Activated CD8-positive, alpha-beta memory T cell treated with anti-CD3 and anti-CD28 coated beads for 1 hour (primary cell): Measurements from ENCODE around the gene MRPL43.

Experiments
- DNase-seq, 2 donors: peaks; one replicate each; pipeline ENCODE4 v3.0.0-alpha.2; 2020; ENCODE audit warnings: low read depth in 1 of 2; ENCODE audit errors: extremely low read depth in 1 of 2

Gene MRPL43

DNA sequence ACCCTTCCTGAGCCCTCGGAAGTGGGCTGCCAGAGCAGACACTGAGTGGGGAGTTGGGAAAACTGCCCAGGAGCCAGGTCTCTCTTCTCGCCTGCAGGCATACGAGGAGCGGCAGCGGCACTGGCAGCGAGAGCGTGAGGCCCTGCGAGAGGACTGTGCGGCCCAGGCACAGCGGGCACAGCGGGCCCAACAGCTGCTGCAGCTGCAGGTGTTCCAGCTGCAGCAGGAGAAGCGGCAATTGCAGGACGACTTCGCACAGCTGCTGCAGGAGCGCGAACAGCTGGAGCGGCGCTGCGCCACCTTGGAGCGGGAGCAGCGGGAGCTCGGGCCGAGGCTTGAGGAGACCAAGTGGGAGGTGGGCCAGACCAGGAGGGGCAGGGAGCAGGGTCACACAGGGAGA is 18.1 kb upstream of the MRPL43 start:
- DNase-seq, result no peak

DNA sequence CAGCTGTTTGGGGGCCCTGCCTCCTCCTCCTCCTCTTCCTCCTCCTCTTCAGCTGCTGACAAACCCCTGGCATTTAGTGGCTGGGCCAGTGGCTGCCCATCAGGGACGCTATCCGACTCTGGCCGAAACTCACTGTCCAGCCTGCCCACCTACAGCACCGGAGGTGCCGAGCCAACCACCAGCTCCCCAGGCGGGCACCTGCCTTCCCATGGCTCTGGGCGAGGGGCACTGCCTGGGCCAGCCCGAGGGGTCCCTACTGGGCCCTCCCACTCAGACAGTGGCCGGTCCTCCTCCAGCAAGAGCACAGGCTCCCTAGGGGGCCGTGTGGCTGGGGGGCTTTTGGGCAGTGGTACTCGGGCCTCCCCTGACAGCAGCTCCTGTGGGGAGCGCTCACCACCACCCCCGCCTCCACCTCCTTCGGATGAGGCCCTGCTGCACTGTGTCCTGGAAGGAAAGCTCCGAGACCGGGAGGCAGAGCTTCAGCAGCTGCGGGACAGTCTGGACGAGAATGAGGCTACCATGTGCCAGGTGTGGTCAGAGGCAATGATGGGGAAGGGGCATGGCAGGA is 16.4 kb upstream of the MRPL43 start:
- DNase-seq, result no peak

DNA sequence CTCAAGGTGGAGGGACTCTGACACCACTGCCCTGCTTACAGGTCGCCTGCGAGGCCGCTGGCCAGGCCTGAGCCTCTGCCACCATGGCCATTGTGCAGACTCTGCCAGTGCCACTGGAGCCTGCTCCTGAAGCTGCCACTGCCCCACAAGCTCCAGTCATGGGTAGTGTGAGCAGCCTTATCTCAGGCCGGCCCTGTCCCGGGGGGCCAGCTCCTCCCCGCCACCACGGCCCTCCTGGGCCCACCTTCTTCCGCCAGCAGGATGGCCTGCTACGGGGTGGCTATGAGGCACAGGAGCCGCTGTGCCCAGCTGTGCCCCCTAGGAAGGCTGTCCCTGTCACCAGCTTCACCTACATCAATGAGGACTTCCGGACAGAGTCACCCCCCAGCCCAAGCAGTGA is 15.2 kb upstream of the MRPL43 start:
- no peak for DNase-seq

DNA sequence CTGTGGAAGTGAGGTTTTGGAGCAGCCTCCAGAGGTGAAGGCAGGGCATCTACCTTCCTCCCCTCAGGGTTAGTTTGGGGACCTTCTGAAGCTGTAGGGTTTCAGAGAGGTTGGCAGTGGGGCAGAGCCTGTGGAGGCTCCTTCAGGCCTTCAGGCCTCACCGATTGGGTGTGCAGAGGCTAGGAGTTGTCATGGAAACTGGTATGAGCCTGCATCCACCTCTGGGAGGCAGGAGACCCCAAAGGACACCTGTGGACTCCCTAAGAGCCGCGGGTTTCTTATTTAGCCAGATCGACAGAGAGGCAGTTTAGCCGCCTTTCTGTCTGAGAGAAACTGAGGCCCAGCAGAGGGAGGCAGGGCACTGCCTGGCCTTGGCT is 14.3 kb upstream of the MRPL43 start:
- no peak for DNase-seq

DNA sequence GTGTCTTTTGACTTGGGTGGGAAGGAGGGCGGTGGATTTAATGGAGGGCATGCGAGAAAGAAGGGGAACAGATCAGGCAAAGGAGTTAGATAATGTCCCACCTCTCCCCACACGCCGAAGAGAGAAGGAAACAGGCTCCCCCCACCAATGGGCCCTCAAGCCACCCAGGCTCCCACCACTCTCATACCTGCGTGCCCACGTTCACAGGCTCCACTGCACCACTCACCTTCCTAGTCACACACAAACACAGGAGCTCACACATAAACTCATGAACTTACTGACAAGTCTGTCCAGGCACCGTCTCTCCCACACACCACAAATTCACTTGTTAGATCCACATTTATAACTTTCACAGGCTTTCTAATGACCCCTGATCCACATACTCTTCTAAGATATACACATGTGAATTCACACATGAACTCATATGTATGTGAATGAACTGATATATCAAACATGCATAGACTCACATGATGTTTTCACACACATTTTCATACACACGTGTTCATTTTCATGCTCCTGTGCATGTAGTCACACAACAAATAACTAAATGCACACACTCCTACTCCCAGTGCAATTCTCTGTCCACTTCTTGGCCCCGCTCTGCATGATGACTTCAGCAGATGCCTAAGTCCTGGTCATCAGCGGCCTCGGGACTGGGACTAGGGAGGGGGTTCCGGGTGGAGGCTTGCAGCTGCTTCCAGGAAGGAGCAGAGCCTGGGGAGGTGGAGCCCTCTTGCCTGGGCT is 13.8 kb upstream of the MRPL43 start:
- no peak for DNase-seq

DNA sequence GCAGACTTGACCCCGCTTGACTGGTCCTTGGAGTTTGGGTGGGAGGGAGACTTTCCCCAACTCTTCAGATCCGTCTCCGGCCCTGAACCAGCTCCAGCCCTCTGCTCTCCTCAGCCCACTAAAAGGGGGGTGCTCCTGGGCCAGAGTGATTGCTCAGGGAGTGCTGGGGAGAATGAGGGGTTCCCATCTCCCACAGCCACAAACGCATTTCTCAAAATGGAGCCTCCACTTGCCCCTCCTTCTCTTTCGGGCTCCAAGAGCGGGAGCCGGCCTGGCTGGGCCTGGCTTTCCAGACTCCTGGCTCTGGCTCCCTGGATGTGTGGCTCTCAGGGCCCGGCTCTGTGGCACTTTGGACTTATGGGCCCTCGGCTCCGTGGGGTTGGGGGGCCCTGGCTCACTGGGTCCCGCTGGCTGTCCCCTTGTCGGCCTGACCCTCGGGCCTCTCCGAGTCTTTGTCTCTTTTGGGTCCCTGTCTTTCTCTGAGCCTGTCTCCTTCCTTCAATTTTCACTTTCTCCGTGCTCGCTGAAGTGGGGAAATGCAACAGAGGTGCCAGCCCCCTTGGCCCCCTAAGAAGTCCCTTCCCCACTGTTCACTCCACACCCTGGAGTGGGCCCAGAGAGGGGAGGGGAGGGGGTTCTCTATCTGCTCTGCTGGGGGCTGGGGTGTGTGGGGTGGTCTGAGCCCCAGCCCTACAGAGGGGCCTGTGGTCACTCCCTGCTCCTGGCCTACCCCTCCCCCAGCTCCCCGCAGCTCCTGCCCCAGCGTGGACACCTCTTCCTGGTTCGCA is 13.0 kb upstream of the MRPL43 start:
- DNase-seq, result no peak

DNA sequence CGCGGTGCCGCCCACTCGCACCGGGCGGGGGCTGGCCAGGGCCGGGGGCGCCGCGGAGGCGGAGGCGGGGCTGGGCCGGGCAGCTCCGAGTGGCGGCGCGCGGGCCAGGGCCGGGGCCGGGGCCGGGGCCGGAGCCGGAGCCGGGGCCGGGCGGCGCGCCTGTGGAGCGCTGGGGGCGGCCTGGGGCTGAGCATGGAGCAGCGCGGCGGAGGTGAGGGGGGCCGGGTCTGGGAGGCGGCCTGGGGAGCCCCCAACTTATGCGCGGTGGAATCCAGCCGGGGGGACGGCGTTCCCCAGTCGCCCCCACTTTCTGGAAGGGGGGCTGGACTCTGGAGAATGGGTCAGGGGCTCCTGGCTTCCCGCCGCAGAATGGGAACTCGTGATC is 12.4 kb upstream of the MRPL43 start, which contains the start of gene LZTS2:
Gene LZTS2 (plus strand): TSS at position 67 of the 385 bp plus-strand sequence. CDS start 2,731 bp downstream, outside the sequence.
- DNase-seq, result no peak

DNA sequence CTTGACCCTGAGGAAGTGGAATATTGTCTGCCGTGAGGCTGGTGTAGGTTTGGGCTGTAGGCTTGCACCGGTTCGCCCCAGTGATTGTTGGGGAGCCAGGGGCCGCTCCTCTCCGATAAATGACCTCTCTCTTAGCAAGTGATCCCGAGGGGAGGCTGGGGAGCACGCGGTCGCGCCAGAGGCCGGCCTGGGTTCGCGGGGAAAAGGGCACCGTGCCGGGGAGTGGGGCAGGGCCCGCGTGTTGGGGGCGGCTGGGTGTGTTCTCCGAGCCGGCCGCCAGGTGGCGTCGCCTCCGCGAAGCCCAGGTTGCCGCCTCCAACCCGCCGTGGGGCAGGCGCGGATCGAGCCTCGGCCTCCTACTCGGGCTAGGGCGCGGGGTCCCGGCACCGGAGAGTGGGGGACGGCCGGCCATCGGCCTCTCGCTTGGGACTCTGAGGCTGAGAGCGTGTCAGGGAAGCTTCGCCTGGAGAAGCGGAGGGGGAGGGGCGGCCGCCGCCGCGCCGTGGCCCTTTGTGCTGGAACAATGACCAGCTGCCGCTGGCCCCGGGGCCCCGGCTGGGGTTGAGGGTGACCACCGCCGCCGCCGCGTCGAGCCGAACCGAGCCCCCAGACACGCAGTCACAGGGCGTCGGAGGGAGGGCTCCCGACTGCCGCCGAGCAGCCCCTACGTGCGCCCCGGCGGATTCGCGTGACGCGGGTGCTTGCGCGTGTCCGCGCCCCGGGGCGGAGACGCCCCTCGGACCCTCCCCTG is 11.9 kb upstream of the MRPL43 start:
- DNase-seq, result peak; percentile 26 to 64

DNA sequence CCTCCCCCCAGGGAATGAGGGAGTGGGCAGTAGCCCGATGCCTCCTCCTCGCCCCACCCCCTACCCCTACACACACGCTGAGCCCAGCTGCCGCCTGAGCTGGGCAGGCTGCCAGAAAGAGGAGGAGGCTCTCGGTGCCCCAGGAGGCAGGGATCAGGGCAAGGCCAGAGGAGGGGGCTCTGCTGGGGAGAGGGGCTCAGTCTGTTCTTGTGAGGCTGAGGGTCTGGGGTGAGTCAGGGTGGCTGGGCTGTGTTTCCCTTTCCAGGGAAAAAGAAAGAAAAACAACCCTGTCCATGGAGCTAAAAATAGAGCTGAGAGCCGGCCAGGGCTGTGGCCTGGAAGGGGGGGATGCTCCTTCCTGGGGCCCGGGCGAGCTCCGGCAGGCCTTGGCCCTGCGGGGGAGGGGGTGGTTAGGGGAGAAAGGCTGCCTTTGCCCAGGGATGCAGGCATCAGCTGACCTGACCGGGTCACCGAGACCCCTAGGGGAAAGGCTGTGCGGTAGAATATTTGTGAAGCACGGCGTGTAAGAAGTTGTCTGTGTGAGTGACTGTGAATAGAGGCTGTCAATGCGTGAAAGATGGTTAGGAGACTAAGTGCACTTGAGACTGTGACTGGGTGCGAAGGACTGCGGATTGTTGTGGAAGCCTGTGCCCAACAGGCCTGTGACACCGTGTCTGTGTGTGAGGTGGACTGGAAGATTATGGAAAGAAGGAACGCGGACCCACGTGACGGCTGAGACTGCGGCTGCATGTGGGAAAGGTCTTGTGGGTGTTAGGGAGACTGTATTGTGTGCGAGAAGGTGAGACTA is 11.1 kb upstream of the MRPL43 start:
- DNase-seq, result peak in 1 of 2 donors; percentile 41

DNA sequence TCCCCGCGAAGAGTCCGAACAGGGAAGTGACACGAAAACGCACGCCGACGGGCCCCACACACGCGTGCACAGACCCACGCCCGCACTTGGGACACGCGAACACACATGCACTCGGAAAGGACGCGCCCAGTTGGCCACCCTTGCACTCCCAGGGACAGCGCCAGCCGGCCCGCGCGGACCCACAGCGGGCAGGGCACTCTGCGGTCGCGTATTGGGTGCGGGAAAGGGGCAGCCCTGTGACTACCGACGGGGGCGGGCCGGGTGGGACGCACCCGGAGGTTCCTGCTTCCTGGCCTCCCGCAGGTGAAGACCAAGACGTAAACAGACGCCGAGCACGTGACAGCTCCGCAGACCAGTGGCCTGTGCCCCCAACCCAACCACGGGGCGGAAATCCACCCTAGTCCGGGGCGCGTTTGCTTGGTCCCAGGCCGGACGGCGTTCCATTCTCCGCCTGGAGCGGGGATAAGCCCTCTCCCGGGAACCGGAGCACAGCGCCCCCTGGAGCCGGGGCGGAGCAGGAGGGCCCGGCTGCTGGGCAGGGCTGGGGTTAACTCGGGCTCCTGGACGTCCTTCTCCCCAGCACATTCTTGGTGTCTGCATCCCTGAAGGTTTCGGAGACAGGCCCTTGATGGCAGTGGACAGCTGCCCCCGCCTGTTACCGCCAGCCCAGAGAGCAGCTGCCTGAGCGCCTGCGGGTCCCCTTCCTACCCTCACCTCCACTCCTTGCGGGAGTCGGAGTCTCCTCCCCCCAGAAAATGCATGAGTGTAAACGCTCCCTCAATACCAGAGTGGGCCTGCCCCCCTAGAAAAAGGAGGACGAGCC is 10.3 kb upstream of the MRPL43 start:
- DNase-seq, result peak in 1 of 2 donors; percentile 63

DNA sequence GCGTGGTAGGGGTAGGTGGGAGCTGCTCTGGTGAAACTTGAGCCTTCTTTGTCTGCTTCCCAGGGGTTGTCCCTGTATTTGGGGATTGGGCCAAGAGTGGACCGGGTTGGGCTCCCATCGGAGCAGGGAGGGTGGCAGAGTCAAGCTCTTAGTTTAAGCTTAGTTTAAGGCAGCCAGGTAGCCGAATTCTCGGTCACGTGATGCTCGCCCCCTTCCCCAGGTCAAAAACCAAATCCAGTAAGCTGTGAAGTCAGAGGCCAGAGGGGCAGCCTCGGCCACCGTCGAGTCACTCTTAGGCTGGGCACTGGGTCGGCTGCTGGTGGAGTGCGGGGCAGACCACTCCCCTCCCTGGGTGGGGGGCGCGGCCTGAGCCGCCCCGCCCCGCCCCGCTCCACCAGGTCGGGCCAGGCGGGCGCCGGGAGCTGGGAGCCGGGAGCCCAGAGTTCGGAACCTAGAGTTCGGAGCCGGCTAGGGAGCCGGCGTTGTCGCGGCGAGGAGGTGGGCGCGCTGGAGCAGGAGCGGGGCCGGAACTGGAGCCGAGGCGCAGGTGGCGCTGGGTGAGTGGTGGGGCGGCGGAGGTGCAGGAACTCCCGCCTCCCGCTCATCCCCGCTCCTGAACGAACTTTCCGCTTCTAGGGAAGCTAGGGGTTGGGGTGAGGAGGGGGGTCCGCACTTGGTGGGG is 9.5 kb upstream of the MRPL43 start:
- no peak for DNase-seq

DNA sequence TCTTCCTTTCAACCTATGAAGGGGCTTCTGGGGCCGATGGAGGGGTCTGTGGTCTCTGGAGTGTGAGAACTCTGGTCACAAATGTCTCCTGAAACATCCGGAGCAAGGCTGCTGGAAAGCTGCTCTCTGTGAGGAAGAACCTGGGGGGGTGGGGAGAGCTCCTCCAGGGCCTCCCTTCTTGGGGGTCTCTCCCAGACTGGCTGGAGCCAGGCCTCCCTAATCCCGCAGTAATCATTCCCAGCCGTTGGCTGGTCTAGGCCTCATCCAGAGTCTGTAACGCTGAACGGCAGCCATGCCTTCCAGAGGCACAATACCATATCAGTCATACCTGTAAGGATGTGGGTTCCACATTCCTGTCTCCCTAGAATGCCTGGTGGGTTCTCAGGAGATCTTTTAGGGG is 7.9 kb upstream of the MRPL43 start:
- DNase-seq, result no peak

DNA sequence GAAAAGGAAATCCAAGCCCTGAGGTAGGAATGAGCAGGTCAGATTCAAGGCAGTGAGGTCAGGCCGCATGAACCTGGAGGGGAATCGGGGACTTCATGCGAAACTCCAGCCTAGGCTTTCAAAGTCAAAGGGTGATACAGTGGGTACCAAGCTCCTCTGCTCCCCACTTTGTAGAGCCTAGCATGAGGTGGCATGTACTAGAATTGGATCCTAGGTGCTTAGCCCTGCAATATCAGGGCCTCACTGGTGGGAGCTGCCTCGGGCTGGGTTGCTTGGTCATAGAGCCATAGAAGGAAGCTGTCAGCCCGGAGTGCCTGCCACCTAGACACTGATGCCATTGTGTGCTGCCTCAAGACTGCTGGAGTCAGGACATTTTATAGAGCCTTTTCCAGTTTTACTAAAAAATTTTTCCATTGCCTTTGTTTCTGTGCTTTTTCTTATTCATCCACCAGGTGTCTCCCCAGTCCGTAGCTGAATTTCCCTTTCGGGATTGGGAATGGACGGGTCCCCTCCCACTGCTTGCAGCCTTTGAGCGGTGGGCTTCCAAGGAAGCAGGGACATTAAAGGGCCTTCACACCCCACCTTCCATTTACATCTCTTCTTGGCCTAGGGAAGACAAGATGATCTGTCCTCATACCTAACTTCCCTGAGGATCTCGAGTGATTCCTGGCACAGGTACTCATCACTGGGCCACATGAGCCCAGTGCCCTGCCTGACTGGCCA is 6.8 kb upstream of the MRPL43 start:
- no peak for DNase-seq

DNA sequence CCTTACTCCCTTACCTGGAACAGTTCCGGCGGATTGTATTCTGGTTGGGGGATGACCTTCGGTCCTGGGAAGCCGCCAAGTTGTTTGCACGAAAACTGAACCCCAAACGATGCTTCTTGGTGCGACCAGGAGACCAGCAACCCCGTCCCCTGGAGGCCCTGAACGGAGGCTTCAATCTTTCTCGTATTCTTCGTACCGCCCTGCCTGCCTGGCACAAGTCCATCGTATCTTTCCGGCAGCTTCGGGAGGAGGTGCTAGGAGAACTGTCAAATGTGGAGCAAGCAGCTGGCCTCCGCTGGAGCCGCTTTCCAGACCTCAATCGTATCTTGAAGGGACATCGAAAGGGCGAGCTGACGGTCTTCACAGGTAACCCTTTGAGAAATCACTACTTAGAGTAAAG is 1.8 kb upstream of the MRPL43 start:
- no peak for DNase-seq

DNA sequence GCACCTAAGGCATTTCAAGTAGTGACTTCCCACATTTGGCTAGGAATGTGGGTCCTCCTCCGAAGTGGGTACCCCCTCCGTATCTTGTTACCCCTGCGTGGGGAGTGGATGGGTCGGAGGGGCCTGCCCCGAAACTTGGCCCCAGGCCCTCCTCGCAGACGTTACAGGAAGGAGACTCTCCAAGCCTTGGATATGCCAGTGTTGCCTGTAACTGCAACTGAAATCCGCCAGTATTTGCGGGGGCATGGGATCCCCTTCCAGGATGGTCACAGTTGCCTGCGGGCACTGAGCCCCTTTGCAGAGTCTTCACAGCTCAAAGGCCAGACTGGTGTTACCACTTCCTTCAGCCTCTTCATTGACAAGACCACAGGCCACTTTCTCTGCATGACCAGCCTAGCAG is 869 bp upstream of the MRPL43 start:
- no peak for DNase-seq

DNA sequence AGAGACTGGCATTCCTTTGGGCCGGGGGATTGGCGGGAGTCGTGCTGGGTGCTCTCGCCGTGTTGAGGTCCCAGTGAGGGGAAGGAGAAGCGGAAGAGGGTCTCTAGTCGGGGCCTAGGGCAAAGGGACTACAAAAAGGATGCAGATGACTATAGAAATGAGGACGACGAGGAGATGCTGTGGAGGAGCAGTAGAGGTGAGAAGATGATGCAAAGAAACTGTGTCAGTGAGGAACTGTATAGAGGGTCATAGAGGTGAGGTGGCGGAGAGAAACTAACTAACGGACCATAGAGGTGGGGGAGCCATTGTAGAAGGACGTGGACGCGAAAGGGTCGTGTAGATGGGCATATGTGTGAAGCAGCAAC is 370 bp upstream of the MRPL43 start:
- DNase-seq, result no peak

DNA sequence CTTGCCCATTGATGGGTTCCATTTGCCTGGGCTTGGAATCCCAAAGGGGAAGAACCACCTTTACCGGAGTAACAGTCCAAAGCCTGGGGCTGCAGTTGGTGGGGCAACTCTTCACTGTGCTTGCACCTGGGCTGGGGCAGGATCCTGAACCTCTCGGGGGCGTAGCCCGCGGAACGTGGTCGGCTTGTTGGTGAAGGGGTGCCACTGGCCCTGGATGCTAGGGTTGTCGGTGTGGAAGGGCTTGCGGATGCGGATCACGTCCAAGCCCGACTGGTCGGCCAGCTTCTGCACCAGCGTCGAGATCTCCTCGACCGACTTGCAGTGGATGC is 710 bp downstream of the MRPL43 start:
- DNase-seq, result no peak

DNA sequence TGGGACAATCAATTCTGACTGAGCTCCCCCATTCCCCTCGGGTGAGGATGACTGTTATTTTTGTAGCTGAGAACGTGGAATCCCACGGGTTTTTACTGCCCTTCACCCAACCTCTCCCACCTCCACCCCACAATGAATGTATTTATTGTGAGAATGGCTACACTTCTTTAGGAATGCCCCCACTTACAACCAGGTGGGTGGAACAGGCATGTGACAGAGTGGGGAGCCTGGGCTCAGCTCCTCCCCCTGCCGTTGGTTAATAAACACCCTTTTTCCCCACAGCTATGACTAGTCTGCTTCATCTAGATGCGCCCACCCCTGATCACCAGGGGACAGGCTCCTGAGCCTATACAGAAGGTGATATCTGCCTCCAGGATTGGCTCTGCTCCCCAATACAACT is 2.0 kb downstream of the MRPL43 start:
- no peak for DNase-seq
